ENCODE data around the gene ZNHIT6.

GRCh38 chr1:85609976-85610375 lies 98.3 kb downstream of the ZNHIT6 start:
- no peak for TF ChIP-seq SIN3A (IDR thresholded peaks at IDR 0.05; ENCODE audit: borderline replicate concordance, insufficient read depth, low read length)
- TF ChIP-seq TAF1 (IDR thresholded peaks at IDR 0.05; ENCODE audit: borderline replicate concordance, insufficient read depth, low read length) = no peak

All from PFSK-1 (cell line).